Activated CD4-positive, alpha-beta memory T cell treated with anti-CD3 and anti-CD28 coated beads, Interleukin-2, amount 10 ng/mL, durations not matched to agents 7 days and 5 days (primary cell): ENCODE measurements around the gene KLRC2. TPM values are rescaled to one million over a fixed set of nuclear protein-coding genes. Genes with fewer than 3 reads are reported as not detected.
"Not testable (repeated sequence)": the region's sequence is repeated elsewhere in the genome, so short reads cannot be mapped to it uniquely, and the experiment has no call there.

Experiments
- CTCF ChIA-PET: fragments of 350-600 bp; sonication (Branson Sonifier 250); formaldehyde crosslinking; loops from one replicate; lab custom pipeline; 2021; ENCODE audit warnings: antibody characterized with exemption, inconsistent platforms; lab: Charles Lee
- POLR2A ChIA-PET: fragments of 350-600 bp; sonication (Branson Sonifier 250); formaldehyde crosslinking; loops from one replicate; lab custom pipeline; 2021; ENCODE audit warnings: antibody characterized with exemption; lab: Charles Lee
- DNase-seq: peaks from one replicate; pipeline ENCODE4 v3.0.0-alpha.2; 2020
- H3K27ac Mint-ChIP-seq: one replicate; pipeline ENCODE4 v1.8.0; 2021; ENCODE audit warnings: mild to moderate bottlenecking, mixed read lengths
- H3K27me3 Mint-ChIP-seq: one replicate; pipeline ENCODE4 v1.8.0; 2021; ENCODE audit warnings: mixed read lengths
- H3K36me3 Mint-ChIP-seq: one replicate; pipeline ENCODE4 v1.8.0; 2021; ENCODE audit warnings: low read depth, mixed read lengths
- H3K4me1 Mint-ChIP-seq: one replicate; pipeline ENCODE4 v1.8.0; 2021; ENCODE audit warnings: mixed read lengths
- H3K4me3 Mint-ChIP-seq: one replicate; pipeline ENCODE4 v1.8.0; 2021; ENCODE audit warnings: mild to moderate bottlenecking, mixed read lengths
- H3K9me3 Mint-ChIP-seq: one replicate; pipeline ENCODE4 v1.8.0; 2021; ENCODE audit warnings: mixed read lengths
- total RNA-seq, 2 experiments: library from RNA; stranded (reverse); gene quantifications; one replicate each; pipeline ENCODE4 v1.2.3, GENCODE V29; 2021

The KLRC2 gene
- total RNA-seq, 2 experiments from 2014 or later, result not detected

- H3K27me3 Mint-ChIP-seq, H3K27ac Mint-ChIP-seq, H3K4me1 Mint-ChIP-seq, POLR2A ChIA-PET, H3K9me3 Mint-ChIP-seq, CTCF ChIA-PET, DNase-seq, H3K4me3 Mint-ChIP-seq, H3K36me3 Mint-ChIP-seq: not testable (repeated sequence)
These were observed 1.8 kb upstream of the KLRC2 start for GRCh38 chr12:10437601-10438000.

- H3K4me3 Mint-ChIP-seq, H3K27me3 Mint-ChIP-seq, H3K9me3 Mint-ChIP-seq, H3K27ac Mint-ChIP-seq, H3K4me1 Mint-ChIP-seq, POLR2A ChIA-PET, CTCF ChIA-PET, DNase-seq, H3K36me3 Mint-ChIP-seq: not testable (repeated sequence)
These were observed 5.2 kb downstream of the KLRC2 start for GRCh38 chr12:10430623-10431022.

GRCh38 chr12:10425938-10426337 is 9.9 kb downstream of the KLRC2 start:
- CTCF ChIA-PET, result interaction anchor here (0.6 kb wide), 1 partner anchor 359 kb away, joined by 3 read pairs; no protein-coding TSS in a partner anchor
- H3K4me1 Mint-ChIP-seq, H3K27ac Mint-ChIP-seq, H3K4me3 Mint-ChIP-seq, H3K27me3 Mint-ChIP-seq, H3K9me3 Mint-ChIP-seq, POLR2A ChIA-PET, DNase-seq, H3K36me3 Mint-ChIP-seq: not testable (repeated sequence)

- POLR2A ChIA-PET, H3K27me3 Mint-ChIP-seq, H3K4me1 Mint-ChIP-seq, H3K9me3 Mint-ChIP-seq, H3K4me3 Mint-ChIP-seq, H3K36me3 Mint-ChIP-seq, DNase-seq, CTCF ChIA-PET, H3K27ac Mint-ChIP-seq: not testable (repeated sequence)
These were observed 11.4 kb downstream of the KLRC2 start for GRCh38 chr12:10424260-10424899.

- H3K9me3 Mint-ChIP-seq, H3K36me3 Mint-ChIP-seq, H3K4me3 Mint-ChIP-seq, H3K27ac Mint-ChIP-seq, DNase-seq, CTCF ChIA-PET, H3K27me3 Mint-ChIP-seq, H3K4me1 Mint-ChIP-seq, POLR2A ChIA-PET: not testable (repeated sequence)
These were observed 13.7 kb downstream of the KLRC2 start for GRCh38 chr12:10422159-10422558.

DNA sequence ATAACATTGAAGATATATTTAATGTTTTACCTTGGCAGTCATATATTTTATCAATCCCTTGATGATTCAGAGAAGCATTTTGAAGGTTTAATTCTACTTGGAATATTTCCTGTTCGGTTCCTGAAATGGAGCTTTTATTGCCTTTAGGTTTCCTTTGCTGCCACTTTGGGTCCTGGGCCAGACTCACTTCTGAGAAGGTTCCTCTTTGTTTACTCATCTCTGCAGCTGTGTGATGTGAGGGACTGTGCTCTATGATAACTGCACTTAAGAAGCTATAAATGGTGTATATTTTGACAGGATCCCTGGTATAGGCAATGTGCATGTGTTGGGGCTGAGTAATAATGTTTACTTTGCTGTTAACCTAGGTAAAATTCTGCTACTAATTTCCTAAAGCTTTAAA is 15.5 kb downstream of the KLRC2 start, which contains the start of gene KLRC3:
KLRC3 (minus strand) TSS at position 262 of the 400 bp plus-strand sequence; CDS start at position 217, 45 bp downstream.
- H3K27me3 Mint-ChIP-seq, H3K36me3 Mint-ChIP-seq, CTCF ChIA-PET, H3K9me3 Mint-ChIP-seq, H3K4me1 Mint-ChIP-seq, POLR2A ChIA-PET, DNase-seq, H3K27ac Mint-ChIP-seq, H3K4me3 Mint-ChIP-seq: not testable (repeated sequence)

DNA sequence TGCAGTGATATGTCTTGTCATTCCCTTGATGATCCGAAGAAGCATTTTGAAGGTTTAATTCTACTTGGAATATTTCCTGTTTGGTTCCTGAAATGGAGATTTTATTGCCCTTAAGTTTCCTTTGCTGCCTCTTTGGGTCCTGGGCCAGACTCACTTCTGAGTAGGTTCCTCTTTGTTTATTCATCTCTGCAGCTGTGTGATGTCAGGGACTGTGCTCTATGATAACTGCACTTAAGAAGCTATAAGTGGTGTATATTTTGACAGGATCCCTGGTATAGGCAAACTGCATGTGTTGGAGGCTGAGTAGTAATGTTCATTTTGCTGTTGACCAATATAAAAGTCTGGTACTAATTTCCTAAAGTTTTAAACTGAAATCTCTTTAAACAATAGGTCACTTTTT is 26.4 kb downstream of the KLRC2 start, which contains the start of gene KLRC4:
KLRC4 (minus strand) TSS at position 366 of the 400 bp plus-strand sequence; CDS start at position 184, 182 bp downstream.
- CTCF ChIA-PET, result no interaction called here

DNA sequence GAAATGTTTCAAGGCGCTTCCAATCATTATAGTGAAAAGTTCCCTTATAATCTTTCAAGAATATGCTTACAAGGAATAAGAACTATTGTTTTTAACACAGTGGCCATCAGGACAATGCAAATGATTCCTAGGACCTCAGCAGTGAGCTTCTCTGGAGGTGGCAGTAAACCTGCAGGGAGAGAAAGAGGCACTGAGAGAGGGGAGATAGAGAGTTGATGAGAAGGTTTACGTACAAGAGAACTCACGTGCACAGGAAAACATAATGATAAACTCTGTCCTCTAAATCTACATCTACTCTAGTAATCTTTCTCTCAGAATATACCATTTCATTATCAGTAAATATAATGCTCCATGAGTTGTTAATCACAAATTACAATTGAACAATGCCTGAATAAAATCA is 27.0 kb downstream of the KLRC2 start:
- no peak overlapping the region for H3K4me3 Mint-ChIP-seq
- no peaks in the 10 kb centered on the region for H3K36me3 Mint-ChIP-seq
- H3K27me3 Mint-ChIP-seq, result peaks cover 14% of the 10 kb centered on the region
- ChIA-PET CTCF (no interaction called here), POLR2A (no interaction called here)
- DNase-seq, result no peak
- H3K4me1 Mint-ChIP-seq, result no peaks in the 10 kb centered on the region
- no peak overlapping the region for H3K27ac Mint-ChIP-seq
- H3K9me3 Mint-ChIP-seq, result no peaks in the 10 kb centered on the region

More for the DNA sequence above, 26.4 kb downstream of the KLRC2 start, which contains the start of gene KLRC4:
- Mint-ChIP-seq H3K36me3 (no peaks in the 10 kb centered on the region), H3K27me3 (peaks cover 14% of the 10 kb centered on the region), H3K9me3 (no peaks in the 10 kb centered on the region), H3K27ac (no peak within 1 kb of the TSS), H3K4me3 (no peak within 1 kb of the TSS), H3K4me1 (no peaks in the 10 kb centered on the region)
- DNase-seq, result no peak
- POLR2A ChIA-PET, result no interaction called here

GRCh38 chr12:10406725-10407124 is 29.1 kb downstream of the KLRC2 start:
- H3K36me3 Mint-ChIP-seq, result no peaks in the 10 kb centered on the region

GRCh38 chr12:10405294-10405693 is 30.5 kb downstream of the KLRC2 start:
- POLR2A ChIA-PET, result no interaction called here
- Mint-ChIP-seq H3K36me3 (no peaks in the 10 kb centered on the region), H3K4me3 (no peak overlapping the region), H3K4me1 (no peaks in the 10 kb centered on the region), H3K27me3 (peaks cover 20% of the 10 kb centered on the region), H3K9me3 (no peaks in the 10 kb centered on the region), H3K27ac (no peak overlapping the region)
- no peak for DNase-seq
- CTCF ChIA-PET, result no interaction called here

More at GRCh38 chr12:10406725-10407124, 29.1 kb downstream of the KLRC2 start:
- ChIA-PET POLR2A (no interaction called here), CTCF (no interaction called here)
- DNase-seq, result no peak
- H3K9me3 Mint-ChIP-seq, result no peaks in the 10 kb centered on the region
- peaks cover 19% of the 10 kb centered on the region for H3K27me3 Mint-ChIP-seq
- H3K4me1 Mint-ChIP-seq, result no peaks in the 10 kb centered on the region
- H3K4me3 Mint-ChIP-seq, result no peak overlapping the region
- H3K27ac Mint-ChIP-seq, result no peak overlapping the region

DNA sequence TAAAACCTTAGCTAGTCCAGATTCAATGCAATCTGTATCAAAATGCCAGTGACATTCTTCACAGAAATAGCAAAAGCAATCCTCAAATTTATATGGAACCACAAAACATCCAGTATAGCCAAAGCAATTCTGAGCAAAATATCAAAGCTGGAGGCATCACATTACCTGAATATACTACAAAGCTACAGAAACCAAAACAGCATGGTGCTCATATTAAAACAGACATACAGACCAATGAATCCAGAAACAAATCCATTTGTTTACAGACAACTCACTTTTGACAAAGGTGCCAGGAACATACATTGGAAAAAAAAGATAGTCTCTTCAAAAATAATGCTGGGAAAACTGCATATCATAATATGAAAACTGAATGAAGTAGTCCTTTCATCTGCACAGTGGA is 31.0 kb downstream of the KLRC2 start:
- no peak overlapping the region for H3K4me3 Mint-ChIP-seq
- H3K27me3 Mint-ChIP-seq, result peaks cover 23% of the 10 kb centered on the region
- H3K36me3 Mint-ChIP-seq, result no peaks in the 10 kb centered on the region
- H3K4me1 Mint-ChIP-seq, result no peaks in the 10 kb centered on the region
- no peak for DNase-seq
- CTCF ChIA-PET, result no interaction called here
- no peak overlapping the region for H3K27ac Mint-ChIP-seq
- POLR2A ChIA-PET, result no interaction called here
- no peaks in the 10 kb centered on the region for H3K9me3 Mint-ChIP-seq

- Mint-ChIP-seq H3K27me3 (peaks cover 22% of the 10 kb centered on the region), H3K4me1 (no peaks in the 10 kb centered on the region), H3K27ac (no peak overlapping the region), H3K4me3 (no peak overlapping the region), H3K36me3 (no peaks in the 10 kb centered on the region), H3K9me3 (no peaks in the 10 kb centered on the region)
- ChIA-PET POLR2A (no interaction called here), CTCF (no interaction called here)
- no peak for DNase-seq
These were observed 35.0 kb downstream of the KLRC2 start for GRCh38 chr12:10400829-10401228.

DNA sequence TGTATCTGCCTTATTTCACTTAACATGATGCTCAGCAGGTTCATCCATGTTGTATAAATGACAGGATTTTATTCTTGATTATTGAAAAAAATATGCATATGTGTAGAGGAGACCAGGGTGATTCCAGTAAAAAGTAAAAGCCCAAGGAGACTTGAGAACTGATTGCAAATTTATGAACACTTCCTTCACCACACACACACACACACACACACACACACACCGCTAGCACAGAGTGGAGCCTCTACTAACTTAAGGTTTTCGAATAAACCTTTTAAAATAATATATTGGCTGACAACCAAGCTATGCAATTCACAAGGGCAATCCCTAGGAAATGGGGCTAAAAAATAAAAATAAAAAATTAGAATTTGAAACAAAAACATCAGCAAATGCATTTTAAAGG is 37.6 kb downstream of the KLRC2 start:
- H3K9me3 Mint-ChIP-seq, result no peaks in the 10 kb centered on the region
- no peaks in the 10 kb centered on the region for H3K4me1 Mint-ChIP-seq
- peaks cover 20% of the 10 kb centered on the region for H3K27me3 Mint-ChIP-seq
- no peak for DNase-seq
- no peak overlapping the region for H3K27ac Mint-ChIP-seq
- H3K36me3 Mint-ChIP-seq, result no peaks in the 10 kb centered on the region
- H3K4me3 Mint-ChIP-seq, result no peak overlapping the region
- POLR2A ChIA-PET, result no interaction called here
- CTCF ChIA-PET, result no interaction called here

GRCh38 chr12:10397296-10397695 is 38.5 kb downstream of the KLRC2 start:
- Mint-ChIP-seq H3K27me3 (peaks cover 17% of the 10 kb centered on the region), H3K4me1 (no peaks in the 10 kb centered on the region), H3K4me3 (no peak overlapping the region), H3K36me3 (no peaks in the 10 kb centered on the region), H3K9me3 (no peaks in the 10 kb centered on the region), H3K27ac (no peak overlapping the region)
- ChIA-PET POLR2A (no interaction called here), CTCF (no interaction called here)
- no peak for DNase-seq
